HL-60 (cell line): ENCODE measurements around the gene LAMA2.

Source experiments
- DNase-seq, 2 experiments: peaks; one replicate each; pipeline ENCODE4 v3.0.0-alpha.2; 2010 to 2020; ENCODE audit warnings: low read depth in 1 of 2, low spot score in 1 of 2
- H3K27ac ChIP-seq: fragments of 250-450 bp; sonication (Bioruptor Pico); replicated peaks from 2 replicates; pipeline ENCODE4 v1.5.1; 2020; ENCODE audit warnings: mild to moderate bottlenecking, moderate library complexity
- H3K27me3 ChIP-seq: fragments of 250-450 bp; sonication (Bioruptor Pico); 2 replicates; pipeline ENCODE4 v1.5.1; 2021; ENCODE audit warnings: mild to moderate bottlenecking, moderate library complexity; ENCODE audit not compliant: insufficient read depth, poor library complexity, severe bottlenecking
- H3K4me3 ChIP-seq: replicated peaks from 2 replicates; pipeline ENCODE4 v1.5.1; 2011; ENCODE audit warnings: mild to moderate bottlenecking, control low read depth, low read length; ENCODE audit not compliant: insufficient read depth
- GABPA ChIP-seq: IDR thresholded peaks from 2 replicates; pipeline ENCODE4 v1.6.1; 2012; ENCODE audit warnings: low read depth
- POLR2AphosphoS5 ChIP-seq: IDR thresholded peaks from 2 replicates; pipeline ENCODE4 v1.6.1; 2012; ENCODE audit warnings: low read depth
- SPI1 ChIP-seq: IDR thresholded peaks from 2 replicates; pipeline ENCODE4 v1.6.1; 2012; ENCODE audit warnings: low read depth, mild to moderate bottlenecking, borderline replicate concordance
- TF ChIP-seq, protein P1 (sequence below): IDR thresholded peaks from one replicate; pipeline ENCODE4 v1.5.1; 2011; ENCODE audit warnings: low read length, control low read depth, inconsistent platforms; ENCODE audit not compliant: insufficient read depth
- TF ChIP-seq, protein P2 (sequence below): IDR thresholded peaks from 2 replicates; pipeline ENCODE4 v1.6.1; 2012; ENCODE audit warnings: low read depth; ENCODE audit not compliant: insufficient replicate concordance

The LAMA2 gene

DNA sequence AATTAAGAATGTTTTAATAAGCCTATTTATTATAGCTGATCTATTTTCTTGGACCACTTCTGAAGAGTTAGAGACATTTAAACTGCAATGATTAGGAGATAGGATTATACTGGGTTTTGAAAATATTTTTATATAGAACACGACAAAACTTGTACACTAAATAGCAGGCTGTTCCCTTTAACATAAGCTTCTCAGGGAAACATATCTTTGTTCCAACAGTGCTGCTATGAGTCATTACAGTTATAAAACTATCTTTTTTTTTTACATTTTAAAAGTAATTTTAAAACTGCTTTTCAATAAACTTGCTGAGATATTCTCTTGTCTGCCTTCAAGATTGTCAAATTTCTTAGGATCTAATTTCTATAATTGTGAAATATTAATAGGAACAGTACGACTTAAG lies 438.0 kb downstream of the LAMA2 start:
- no peak for DNase-seq
- Histone ChIP-seq H3K27ac (no peak overlapping the region), H3K27me3 (no peaks in the 10 kb centered on the region), H3K4me3 (no peak overlapping the region)
- TF ChIP-seq SPI1 (no peak), GABPA (no peak), POLR2AphosphoS5 (no peak)
- TF ChIP-seq, protein P1, sequence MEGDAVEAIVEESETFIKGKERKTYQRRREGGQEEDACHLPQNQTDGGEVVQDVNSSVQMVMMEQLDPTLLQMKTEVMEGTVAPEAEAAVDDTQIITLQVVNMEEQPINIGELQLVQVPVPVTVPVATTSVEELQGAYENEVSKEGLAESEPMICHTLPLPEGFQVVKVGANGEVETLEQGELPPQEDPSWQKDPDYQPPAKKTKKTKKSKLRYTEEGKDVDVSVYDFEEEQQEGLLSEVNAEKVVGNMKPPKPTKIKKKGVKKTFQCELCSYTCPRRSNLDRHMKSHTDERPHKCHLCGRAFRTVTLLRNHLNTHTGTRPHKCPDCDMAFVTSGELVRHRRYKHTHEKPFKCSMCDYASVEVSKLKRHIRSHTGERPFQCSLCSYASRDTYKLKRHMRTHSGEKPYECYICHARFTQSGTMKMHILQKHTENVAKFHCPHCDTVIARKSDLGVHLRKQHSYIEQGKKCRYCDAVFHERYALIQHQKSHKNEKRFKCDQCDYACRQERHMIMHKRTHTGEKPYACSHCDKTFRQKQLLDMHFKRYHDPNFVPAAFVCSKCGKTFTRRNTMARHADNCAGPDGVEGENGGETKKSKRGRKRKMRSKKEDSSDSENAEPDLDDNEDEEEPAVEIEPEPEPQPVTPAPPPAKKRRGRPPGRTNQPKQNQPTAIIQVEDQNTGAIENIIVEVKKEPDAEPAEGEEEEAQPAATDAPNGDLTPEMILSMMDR, result no peak
- TF ChIP-seq, protein P2, sequence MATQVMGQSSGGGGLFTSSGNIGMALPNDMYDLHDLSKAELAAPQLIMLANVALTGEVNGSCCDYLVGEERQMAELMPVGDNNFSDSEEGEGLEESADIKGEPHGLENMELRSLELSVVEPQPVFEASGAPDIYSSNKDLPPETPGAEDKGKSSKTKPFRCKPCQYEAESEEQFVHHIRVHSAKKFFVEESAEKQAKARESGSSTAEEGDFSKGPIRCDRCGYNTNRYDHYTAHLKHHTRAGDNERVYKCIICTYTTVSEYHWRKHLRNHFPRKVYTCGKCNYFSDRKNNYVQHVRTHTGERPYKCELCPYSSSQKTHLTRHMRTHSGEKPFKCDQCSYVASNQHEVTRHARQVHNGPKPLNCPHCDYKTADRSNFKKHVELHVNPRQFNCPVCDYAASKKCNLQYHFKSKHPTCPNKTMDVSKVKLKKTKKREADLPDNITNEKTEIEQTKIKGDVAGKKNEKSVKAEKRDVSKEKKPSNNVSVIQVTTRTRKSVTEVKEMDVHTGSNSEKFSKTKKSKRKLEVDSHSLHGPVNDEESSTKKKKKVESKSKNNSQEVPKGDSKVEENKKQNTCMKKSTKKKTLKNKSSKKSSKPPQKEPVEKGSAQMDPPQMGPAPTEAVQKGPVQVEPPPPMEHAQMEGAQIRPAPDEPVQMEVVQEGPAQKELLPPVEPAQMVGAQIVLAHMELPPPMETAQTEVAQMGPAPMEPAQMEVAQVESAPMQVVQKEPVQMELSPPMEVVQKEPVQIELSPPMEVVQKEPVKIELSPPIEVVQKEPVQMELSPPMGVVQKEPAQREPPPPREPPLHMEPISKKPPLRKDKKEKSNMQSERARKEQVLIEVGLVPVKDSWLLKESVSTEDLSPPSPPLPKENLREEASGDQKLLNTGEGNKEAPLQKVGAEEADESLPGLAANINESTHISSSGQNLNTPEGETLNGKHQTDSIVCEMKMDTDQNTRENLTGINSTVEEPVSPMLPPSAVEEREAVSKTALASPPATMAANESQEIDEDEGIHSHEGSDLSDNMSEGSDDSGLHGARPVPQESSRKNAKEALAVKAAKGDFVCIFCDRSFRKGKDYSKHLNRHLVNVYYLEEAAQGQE, result no peak

DNA sequence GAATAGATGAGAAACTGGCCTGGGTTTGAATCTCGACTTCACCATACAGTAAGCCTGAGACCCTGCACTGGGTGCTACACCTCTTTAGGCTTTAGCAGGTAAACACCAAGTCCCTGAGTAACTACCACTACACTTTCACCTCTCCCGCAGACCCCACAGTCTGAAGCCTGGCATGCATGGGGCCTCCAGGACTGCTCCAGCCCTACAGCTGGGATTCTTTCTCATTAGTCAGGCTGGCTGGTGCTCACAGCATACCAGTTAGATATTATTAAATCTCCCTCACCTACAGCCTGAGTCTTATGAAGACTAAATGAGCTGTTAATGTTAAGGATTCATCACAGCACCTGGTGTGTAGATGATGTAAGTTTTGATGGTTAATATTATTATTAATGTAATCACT lies 438.4 kb downstream of the LAMA2 start:
- no peak overlapping the region for H3K4me3 ChIP-seq
- no peaks in the 10 kb centered on the region for H3K27me3 ChIP-seq
- TF ChIP-seq SPI1, result no peak
- no peak for TF ChIP-seq POLR2AphosphoS5
- no peak for TF ChIP-seq GABPA
- TF ChIP-seq, protein P2, result no peak
- TF ChIP-seq, protein P1, result no peak
- H3K27ac ChIP-seq, result no peak overlapping the region
- DNase-seq, result no peak

DNA sequence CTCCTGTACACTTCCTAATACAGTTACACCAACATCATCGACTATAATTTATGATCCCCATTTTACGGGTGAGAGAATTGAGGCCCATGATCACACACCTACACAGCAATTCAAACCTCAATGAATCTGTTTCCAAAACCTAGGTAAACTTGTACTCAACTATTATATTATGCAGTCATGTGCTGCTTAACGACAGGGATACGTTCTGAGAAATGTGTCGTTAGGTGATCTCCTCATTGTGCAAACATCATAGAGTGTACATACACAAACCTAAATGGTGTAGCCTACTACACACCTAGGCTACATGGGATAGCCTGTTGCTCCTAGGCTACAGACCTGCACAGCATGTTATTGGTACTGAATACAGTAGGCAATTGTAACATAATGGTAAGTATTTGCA lies 441.4 kb downstream of the LAMA2 start:
- DNase-seq, result no peak
- TF ChIP-seq GABPA (no peak), POLR2AphosphoS5 (no peak), SPI1 (no peak)
- TF ChIP-seq, protein P2, result no peak
- TF ChIP-seq, protein P1, result no peak
- Histone ChIP-seq H3K4me3 (no peak overlapping the region), H3K27me3 (no peaks in the 10 kb centered on the region), H3K27ac (no peak overlapping the region)
